Measurements from ENCODE around the gene RNF144A. TPM values are rescaled to one million over a fixed set of nuclear protein-coding genes. Genes with fewer than 3 reads are reported as not detected.

RNF144A gene
- total and polyA plus RNA-seq, 2 experiments from 2014 or later = 0.60 to 3.5 TPM

- H3K9me2 ChIP-seq (ENCODE audit: insufficient read depth) = no peaks in the 10 kb centered on the region
- no peaks in the 10 kb centered on the region for H3K79me2 ChIP-seq (ENCODE audit: insufficient read depth)
- 95% methylated on average over 8 of the region's 8 CpGs for WGBS, 2 experiments (ENCODE audit: low coverage in 1 of 2, low lambda C conversion rate in 2 of 2, missing lambda C conversion rate in 2 of 2)
- H4K20me1 ChIP-seq (ENCODE audit: insufficient read depth) = no peaks in the 10 kb centered on the region
- H3K4me1 ChIP-seq (ENCODE audit: insufficient read depth) = peaks cover 10% of the 10 kb centered on the region; the same call in 1 of the 2 replicates
- H3K36me3 ChIP-seq (ENCODE audit: low read depth) = no peaks in the 10 kb centered on the region
- DNase-seq = no peak
- H3K9me3 ChIP-seq (ENCODE audit: low read depth) = no peaks in the 10 kb centered on the region
- TF ChIP-seq EZH2 (IDR thresholded peaks at IDR 0.05; ENCODE audit: insufficient read depth, poor library complexity, severe bottlenecking) = no peak
- no peak for TF ChIP-seq EZH2phosphoT487 (IDR thresholded peaks at IDR 0.05; ENCODE audit: insufficient read depth, low read depth)
- H3K27ac ChIP-seq = no peak overlapping the region
- no peak overlapping the region for H3K9ac ChIP-seq
- no peaks in the 10 kb centered on the region for H3K27me3 ChIP-seq (replicated peaks; ENCODE audit: insufficient read depth)
- H2AFZ ChIP-seq = no peak overlapping the region
- peaks cover 16% of the 10 kb centered on the region for H3F3A ChIP-seq (ENCODE audit: insufficient read depth)
- no peak overlapping the region for H3K4me3 ChIP-seq
- H3K4me2 ChIP-seq (ENCODE audit: unreplicated experiment) = no peak overlapping the region
- in situ Hi-C loops (cut with MboI) = loop anchor here (10.0 kb wide), 1 partner anchor 116 kb away; no protein-coding TSS in a partner anchor
Measured at GRCh38 chr2:7020468-7020867, 103.3 kb downstream of the RNF144A start.

- in situ Hi-C loops (cut with MboI) = loop anchor here (10.0 kb wide), 1 partner anchor 116 kb away; no protein-coding TSS in a partner anchor
- Histone ChIP-seq H3K4me1 (ENCODE audit: insufficient read depth) (peaks cover 10% of the 10 kb centered on the region; the same call in 1 of the 2 replicates), H3K4me3 (no peak overlapping the region), H3K9me2 (ENCODE audit: insufficient read depth) (no peaks in the 10 kb centered on the region), H3K9me3 (ENCODE audit: low read depth) (no peaks in the 10 kb centered on the region), H3K36me3 (ENCODE audit: low read depth) (no peaks in the 10 kb centered on the region), H3K27me3 (replicated peaks; ENCODE audit: insufficient read depth) (no peaks in the 10 kb centered on the region), H4K20me1 (ENCODE audit: insufficient read depth) (no peaks in the 10 kb centered on the region), H3K4me2 (ENCODE audit: unreplicated experiment) (no peak overlapping the region), H3K79me2 (ENCODE audit: insufficient read depth) (no peaks in the 10 kb centered on the region), H3K9ac (no peak overlapping the region), H3F3A (ENCODE audit: insufficient read depth) (peaks cover 14% of the 10 kb centered on the region), H2AFZ (no peak overlapping the region), H3K27ac (no peak overlapping the region)
- DNase-seq = no peak
- 67 to 70% methylated on average over 10 to 11 of the region's 11 CpGs for WGBS, 2 experiments (ENCODE audit: low coverage in 1 of 2, low lambda C conversion rate in 2 of 2, missing lambda C conversion rate in 2 of 2)
- TF ChIP-seq EZH2phosphoT487 (IDR thresholded peaks at IDR 0.05; ENCODE audit: insufficient read depth, low read depth) (no peak), EZH2 (IDR thresholded peaks at IDR 0.05; ENCODE audit: insufficient read depth, poor library complexity, severe bottlenecking) (no peak)
Measured at GRCh38 chr2:7020939-7021470, 103.8 kb downstream of the RNF144A start.

DNA sequence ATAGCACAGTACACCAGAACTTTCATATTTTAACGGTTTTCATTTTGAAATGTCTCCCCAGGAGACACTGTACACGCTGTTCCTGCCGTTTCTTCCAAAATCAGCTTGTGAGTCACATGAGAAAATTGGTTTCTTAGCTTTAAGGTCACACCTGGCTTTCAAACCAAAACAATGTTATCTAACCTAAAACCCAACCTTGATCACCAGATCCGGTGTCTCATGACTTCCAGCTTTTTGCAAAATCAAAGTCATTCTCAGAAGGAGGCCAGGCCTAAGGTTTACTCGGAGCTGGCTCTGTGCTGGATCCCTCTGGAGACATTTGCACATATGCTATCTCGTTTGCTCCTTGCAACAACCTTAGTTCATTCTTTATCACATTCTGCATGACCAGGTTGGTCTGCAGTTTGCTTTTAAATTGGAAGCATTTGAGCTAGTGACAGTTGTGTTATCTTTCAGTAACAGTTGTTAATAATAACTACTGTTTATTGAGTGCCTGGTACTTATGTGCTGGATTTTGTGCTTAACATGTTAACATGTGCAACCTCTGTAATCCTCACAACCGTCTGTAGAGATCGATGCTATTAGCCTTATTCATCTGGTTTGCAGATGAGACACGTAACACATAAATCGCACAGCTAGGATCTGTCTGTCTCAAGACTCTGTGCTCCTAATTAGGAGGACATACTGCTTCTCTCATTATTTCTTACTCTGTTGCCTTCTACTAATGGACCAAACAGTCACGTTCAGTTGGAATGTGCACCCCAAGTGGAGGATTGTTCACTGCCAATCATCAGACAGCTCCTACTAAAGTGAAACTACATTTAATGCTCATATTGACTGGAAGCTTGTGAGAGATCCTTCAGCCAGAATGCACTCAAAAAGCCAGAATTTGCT, 105.5 kb downstream of the RNF144A start:
- H3F3A ChIP-seq (ENCODE audit: insufficient read depth) = peaks cover 14% of the 10 kb centered on the region
- WGBS, 2 experiments (ENCODE audit: low coverage in 1 of 2, low lambda C conversion rate in 2 of 2, missing lambda C conversion rate in 2 of 2) = 58 to 62% methylated on average over 11 of the region's 11 CpGs

DNA sequence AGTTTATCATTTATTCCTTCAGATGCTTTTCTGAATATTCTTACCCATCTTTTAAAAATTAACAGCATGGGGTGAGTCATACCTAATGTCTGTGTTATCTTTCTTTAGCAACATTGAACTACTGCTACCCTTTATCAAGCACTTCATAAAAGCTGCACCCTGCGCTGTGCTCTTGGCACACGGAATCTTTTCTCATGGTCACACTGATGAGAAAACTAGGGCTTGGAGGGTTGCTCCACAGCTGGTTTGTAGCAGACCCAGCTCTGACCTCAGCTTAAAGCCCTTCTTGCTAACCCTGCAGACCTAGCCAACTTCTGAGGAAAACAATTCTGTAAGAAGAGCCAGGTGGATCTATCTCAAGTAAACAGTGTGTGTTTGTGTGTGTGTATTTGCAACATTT, 106.3 kb downstream of the RNF144A start:
- Histone ChIP-seq H2AFZ (no peak overlapping the region), H3K4me1 (ENCODE audit: insufficient read depth) (peaks cover 10% of the 10 kb centered on the region; the same call in 1 of the 2 replicates), H3K9ac (no peak overlapping the region), H3K4me3 (no peak overlapping the region), H3F3A (ENCODE audit: insufficient read depth) (peaks cover 14% of the 10 kb centered on the region), H3K4me2 (ENCODE audit: unreplicated experiment) (no peak overlapping the region), H3K9me3 (ENCODE audit: low read depth) (no peaks in the 10 kb centered on the region), H3K27me3 (replicated peaks; ENCODE audit: insufficient read depth) (no peaks in the 10 kb centered on the region), H3K79me2 (ENCODE audit: insufficient read depth) (no peaks in the 10 kb centered on the region), H3K36me3 (ENCODE audit: low read depth) (no peaks in the 10 kb centered on the region), H4K20me1 (ENCODE audit: insufficient read depth) (no peaks in the 10 kb centered on the region), H3K27ac (no peak overlapping the region), H3K9me2 (ENCODE audit: insufficient read depth) (no peaks in the 10 kb centered on the region)
- peak; percentile 44 for DNase-seq
- no peak for TF ChIP-seq EZH2phosphoT487 (IDR thresholded peaks at IDR 0.05; ENCODE audit: insufficient read depth, low read depth)
- no peak for TF ChIP-seq EZH2 (IDR thresholded peaks at IDR 0.05; ENCODE audit: insufficient read depth, poor library complexity, severe bottlenecking)
- in situ Hi-C loops (cut with MboI) = loop anchor here (10.0 kb wide), 1 partner anchor 119 kb away; no protein-coding TSS in a partner anchor
- WGBS, 2 experiments (ENCODE audit: low coverage in 1 of 2, low lambda C conversion rate in 2 of 2, missing lambda C conversion rate in 2 of 2) = 29% methylated on average over 2 of the region's 2 CpGs

More for the DNA sequence above, 105.5 kb downstream of the RNF144A start:
- in situ Hi-C loops (cut with MboI) = loop anchor here (10.0 kb wide), 1 partner anchor 118 kb away; no protein-coding TSS in a partner anchor
- Histone ChIP-seq H3K4me2 (ENCODE audit: unreplicated experiment) (no peak overlapping the region), H3K4me1 (ENCODE audit: insufficient read depth) (peaks cover 10% of the 10 kb centered on the region; the same call in 1 of the 2 replicates), H3K4me3 (no peak overlapping the region), H2AFZ (no peak overlapping the region), H3K9me2 (ENCODE audit: insufficient read depth) (no peaks in the 10 kb centered on the region), H3K27ac (no peak overlapping the region), H3K27me3 (replicated peaks; ENCODE audit: insufficient read depth) (no peaks in the 10 kb centered on the region), H3K79me2 (ENCODE audit: insufficient read depth) (no peaks in the 10 kb centered on the region), H3K36me3 (ENCODE audit: low read depth) (no peaks in the 10 kb centered on the region), H3K9ac (no peak overlapping the region), H3K9me3 (ENCODE audit: low read depth) (no peaks in the 10 kb centered on the region), H4K20me1 (ENCODE audit: insufficient read depth) (no peaks in the 10 kb centered on the region)
- DNase-seq = no peak
- TF ChIP-seq EZH2phosphoT487 (IDR thresholded peaks at IDR 0.05; ENCODE audit: insufficient read depth, low read depth) (no peak), EZH2 (IDR thresholded peaks at IDR 0.05; ENCODE audit: insufficient read depth, poor library complexity, severe bottlenecking) (no peak)
